HepG2 (cell line): ENCODE data around the gene CIBAR2. TPM values are rescaled to one million over a fixed set of nuclear protein-coding genes. Genes with fewer than 3 reads are reported as not detected.

Experiments
- CREB1 ChIP-seq, 2 experiments: fragments of 450-650 bp in 1 of 2; IDR thresholded peaks; 2 replicates each; pipeline ENCODE4 v1.6.1; 2016 to 2017; ENCODE audit warnings: control low read depth in 1 of 2, mild to moderate bottlenecking in 1 of 2, missing compliant biosample characterization in 1 of 2, missing genetic modification characterization in 1 of 2
- HDAC6 ChIP-seq: fragments of 200-600 bp; sonication (generic); IDR thresholded peaks from 2 replicates; pipeline ENCODE4 v1.7.0; 2017; ENCODE audit warnings: mild to moderate bottlenecking, antibody characterized with exemption, low read length, low read depth
- KLF12 ChIP-seq: sonication (generic); formaldehyde crosslinking; IDR thresholded peaks from 2 replicates; pipeline ENCODE4 v1.4.0; 2020; ENCODE audit warnings: missing genetic modification reagents, borderline replicate concordance
- LCORL ChIP-seq, 2 experiments: fragments of 450-650 bp in 1 of 2; sonication (generic) in 1 of 2; formaldehyde crosslinking in 1 of 2; IDR thresholded peaks; 2 replicates each; pipeline versions ENCODE4 v1.5.0 to v1.6.1; 2017 to 2020; ENCODE audit warnings: antibody characterized with exemption in 1 of 2, missing genetic modification reagents in 1 of 2
- PHF5A ChIP-seq: IDR thresholded peaks from one replicate; pipeline ENCODE4 v1.6.1; 2018; ENCODE audit warnings: low read depth, missing genetic modification reagents; ENCODE audit not compliant: unreplicated experiment
- RARA ChIP-seq: IDR thresholded peaks from 2 replicates; pipeline ENCODE4 v1.6.1; 2016; ENCODE audit warnings: missing genetic modification reagents, missing compliant biosample characterization
- XBP1 ChIP-seq: sonication (generic); formaldehyde crosslinking; IDR thresholded peaks from 2 replicates; pipeline ENCODE4 v1.5.0; 2020; ENCODE audit warnings: missing genetic modification reagents
- XRCC5 ChIP-seq: fragments of 200-400 bp; formaldehyde crosslinking; optimal IDR thresholded peaks from 2 replicates; pipeline ENCODE3; 2017; ENCODE audit warnings: mild to moderate bottlenecking, low read length
- ZBTB34 ChIP-seq: sonication (generic); formaldehyde crosslinking; IDR thresholded peaks from 2 replicates; pipeline ENCODE4 v1.8.0; 2022; ENCODE audit warnings: mild to moderate bottlenecking, missing genetic modification reagents
- ZIK1 ChIP-seq: sonication (generic); formaldehyde crosslinking; IDR thresholded peaks from 2 replicates; pipeline ENCODE4 v1.5.0; 2020; ENCODE audit warnings: mild to moderate bottlenecking, low read depth, missing genetic modification reagents, borderline replicate concordance
- ZNF142 ChIP-seq: sonication (generic); formaldehyde crosslinking; IDR thresholded peaks from 2 replicates; pipeline ENCODE4 v1.4.0; 2020; ENCODE audit warnings: missing genetic modification reagents
- ZNF230 ChIP-seq: sonication (generic); formaldehyde crosslinking; IDR thresholded peaks from 2 replicates; pipeline ENCODE4 v1.4.0; 2020; ENCODE audit warnings: mild to moderate bottlenecking, missing genetic modification reagents
- ZNF296 ChIP-seq: sonication (generic); formaldehyde crosslinking; conservative IDR thresholded peaks from 2 replicates; pipeline ENCODE4 v1.5.0; 2020; ENCODE audit warnings: mild to moderate bottlenecking, missing genetic modification reagents
- ZNF740 ChIP-seq: sonication (generic); formaldehyde crosslinking; IDR thresholded peaks from 2 replicates; pipeline ENCODE4 v1.4.0; 2020; ENCODE audit warnings: missing genetic modification reagents
- ZNF768 ChIP-seq: sonication (generic); formaldehyde crosslinking; IDR thresholded peaks from 2 replicates; pipeline ENCODE4 v1.4.0; 2020; ENCODE audit warnings: missing genetic modification reagents
- ZNF770 ChIP-seq: sonication (generic); formaldehyde crosslinking; IDR thresholded peaks from 2 replicates; pipeline ENCODE4 v1.5.0; 2020; ENCODE audit warnings: mild to moderate bottlenecking, missing genetic modification reagents
- polyA plus RNA-seq, 8 experiments: library from polyadenylated mRNA; depleted of rRNA in 3 of 8; stranded (reverse) in 7 of 8; unstranded in 1 of 8; fragments of >200 nt; fragmentation: Illumina TruSeq in 4 of 8; extraction: Trizol in 4 of 8; gene quantifications; 2 replicates each; pipeline versions ENCODE4 v1.2.1 to v1.2.3, GENCODE V29; 2011 to 2016; ENCODE audit warnings: low read depth in 4 of 8, missing spikeins in 1 of 8, mixed read lengths in 1 of 8; ENCODE audit not compliant: insufficient read depth in 1 of 8
- total RNA-seq, 5 experiments: library from RNA; depleted of rRNA; stranded (reverse); fragments of >200 nt; fragmentation: Illumina TruSeq; extraction: Trizol; gene quantifications; 2 replicates each; pipeline ENCODE4 v1.2.3, GENCODE V29; 2016; ENCODE audit warnings: low read depth in 1 of 5
- TF ChIP-seq, protein P1 (sequence below): IDR thresholded peaks from 2 replicates; pipeline ENCODE4 v1.6.1; 2016; ENCODE audit warnings: low read depth, borderline replicate concordance

The CIBAR2 gene
- total and polyA plus RNA-seq, 2 of the 13 experiments (the other 11 are each of a cell fraction or from before 2014, with no cell fraction given), result not detected

- TF ChIP-seq KLF12 (CRISPR knock-in tag), result no peak; the same call in 1 of the 2 replicates
- TF ChIP-seq ZNF768 (CRISPR knock-in tag), result peak; percentile 91
- TF ChIP-seq ZIK1 (CRISPR knock-in tag), result 0 out of 2 replicates have a peak, but pooled peaks have one; percentile 32
- no peak; the same call in 1 of the 2 replicates for TF ChIP-seq ZBTB34 (CRISPR knock-in tag)
- TF ChIP-seq PHF5A (CRISPR knock-in tag), result no peak
- TF ChIP-seq, protein P1, sequence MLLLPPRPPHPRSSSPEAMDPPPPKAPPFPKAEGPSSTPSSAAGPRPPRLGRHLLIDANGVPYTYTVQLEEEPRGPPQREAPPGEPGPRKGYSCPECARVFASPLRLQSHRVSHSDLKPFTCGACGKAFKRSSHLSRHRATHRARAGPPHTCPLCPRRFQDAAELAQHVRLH (CRISPR knock-in tag), result peak; percentile 89
- TF ChIP-seq ZNF142 (CRISPR knock-in tag), result no peak
- TF ChIP-seq ZNF230 (CRISPR knock-in tag), result peak; percentile 74; the same call in 1 of the 2 replicates
- no peak for TF ChIP-seq CREB1 (IDR thresholded peaks at IDR 0.05)
- TF ChIP-seq CREB1 (CRISPR knock-in tag; IDR thresholded peaks at IDR 0.05), result no peak
- TF ChIP-seq ZNF296 (CRISPR knock-in tag), result no peak
- TF ChIP-seq XRCC5, result peak; percentile 96
- no peak for TF ChIP-seq HDAC6
- peak; percentile 57; the same call in 1 of the 2 replicates for TF ChIP-seq RARA (CRISPR knock-in tag)
- TF ChIP-seq ZNF770 (CRISPR knock-in tag), result peak; percentile 64; the same call in 1 of the 2 replicates
- TF ChIP-seq ZNF740 (CRISPR knock-in tag), result 0 out of 2 replicates have a peak, but pooled peaks have one; percentile 61
- TF ChIP-seq LCORL (IDR thresholded peaks at IDR 0.05), result no peak
- peak; percentile 94 for TF ChIP-seq LCORL (CRISPR knock-in tag; IDR thresholded peaks at IDR 0.05)
- TF ChIP-seq XBP1 (CRISPR knock-in tag), result no peak
These were observed 2.8 kb upstream of the CIBAR2 start (continued) for GRCh38 chr16:85114909-85115567.
